Activated naive CD4-positive, alpha-beta T cell treated with anti-CD3 and anti-CD28 coated beads for 36 hours (primary cell): ENCODE results near the gene LYPLA2. TPM values are rescaled to one million over a fixed set of nuclear protein-coding genes. Genes with fewer than 3 reads are reported as not detected.
"Not testable (repeated sequence)": the region's sequence is repeated elsewhere in the genome, so short reads cannot be mapped to it uniquely, and the experiment has no call there.

Experiments
- CTCF ChIA-PET: fragments of 350-600 bp; sonication (Branson Sonifier 250); formaldehyde crosslinking; loops from one replicate; lab custom pipeline; 2021; ENCODE audit warnings: antibody characterized with exemption; lab: Charles Lee
- DNase-seq: peaks from one replicate; pipeline ENCODE4 v3.0.0-alpha.2; 2020
- H3K27ac Mint-ChIP-seq: one replicate; pipeline ENCODE4 v1.8.0; 2021; ENCODE audit warnings: mild to moderate bottlenecking, mixed read lengths
- H3K27me3 Mint-ChIP-seq: one replicate; pipeline ENCODE4 v1.8.0; 2021; ENCODE audit warnings: low read depth, mixed read lengths
- H3K36me3 Mint-ChIP-seq: one replicate; pipeline ENCODE4 v1.8.0; 2021; ENCODE audit warnings: low read depth, mixed read lengths
- H3K4me1 Mint-ChIP-seq: one replicate; pipeline ENCODE4 v1.8.0; 2021; ENCODE audit warnings: low read depth, mixed read lengths
- H3K4me3 Mint-ChIP-seq: one replicate; pipeline ENCODE4 v1.8.0; 2021; ENCODE audit warnings: mild to moderate bottlenecking, moderate library complexity, mixed read lengths
- H3K9me3 Mint-ChIP-seq: one replicate; pipeline ENCODE4 v1.8.0; 2021; ENCODE audit warnings: mixed read lengths
- intact Hi-C: fragments of 100-400 bp; cut with micrococcal nuclease; formaldehyde crosslinking; loops from one replicate; pipeline ENCODE4 v1.15.1; 2023
- total RNA-seq, 2 experiments: library from RNA; stranded (reverse); gene quantifications; one replicate each; pipeline ENCODE4 v1.2.3, GENCODE V29; 2021

The LYPLA2 gene
- total RNA-seq, 2 experiments from 2014 or later = 48.1 to 49.7 TPM

DNA sequence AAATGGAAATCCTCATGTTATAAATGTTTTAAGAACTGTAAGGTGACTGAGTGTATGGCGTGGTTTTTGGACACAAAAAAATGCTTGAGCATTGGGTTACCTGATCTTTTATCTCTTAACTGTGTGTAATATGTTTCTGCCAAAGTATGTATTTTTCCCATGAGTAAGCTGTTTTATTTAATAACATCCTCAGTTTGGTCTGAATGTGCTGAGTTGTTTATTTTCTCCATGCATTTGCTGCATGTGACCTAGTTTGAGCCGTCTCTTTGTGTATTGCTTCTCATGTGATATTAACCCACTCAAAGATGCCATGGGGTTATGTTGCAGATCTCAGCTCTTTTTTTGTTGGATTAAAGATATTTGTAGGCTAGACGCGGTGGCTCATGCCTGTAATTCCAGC lies 6.1 kb upstream of the LYPLA2 start:
- CTCF ChIA-PET = interaction anchor here (0.7 to 1.2 kb wide), 2 partner anchors 10 to 79 kb away, joined by 3 to 6 read pairs; no protein-coding TSS in a partner anchor

DNA sequence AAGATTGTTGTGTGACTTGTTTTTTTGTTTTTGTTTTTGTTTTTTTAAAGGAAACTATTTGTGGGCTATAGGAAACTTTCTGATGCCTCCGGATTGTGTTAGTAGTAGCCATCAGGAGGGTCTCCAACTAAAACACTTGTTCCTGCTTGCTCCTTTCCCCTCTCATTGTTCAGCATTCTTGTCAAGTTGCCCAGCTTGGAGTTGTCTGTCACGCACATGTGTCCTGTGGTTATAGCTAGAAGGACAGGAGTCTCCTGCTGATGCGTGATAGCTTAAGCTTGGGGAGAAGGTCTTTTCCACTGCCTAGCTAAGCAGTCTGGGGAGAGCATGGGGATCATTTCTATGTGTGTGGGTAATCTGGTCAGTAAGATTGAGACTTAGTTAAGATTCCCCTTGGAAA lies 3.2 kb upstream of the LYPLA2 start:
- H3K4me1 Mint-ChIP-seq = peaks cover 22% of the 10 kb centered on the region
- H3K27ac Mint-ChIP-seq = no peak overlapping the region
- peaks cover 28% of the 10 kb centered on the region for H3K36me3 Mint-ChIP-seq
- intact Hi-C loops = no loop called here
- H3K9me3 Mint-ChIP-seq = no peaks in the 10 kb centered on the region
- no peak for DNase-seq
- CTCF ChIA-PET = interaction anchor here (0.6 to 1.3 kb wide), 4 partner anchors 14 to 129 kb away, joined by 3 read pairs; no protein-coding TSS in a partner anchor
- no peak overlapping the region for H3K4me3 Mint-ChIP-seq
- H3K27me3 Mint-ChIP-seq = no peaks in the 10 kb centered on the region

More for the DNA sequence above, 6.1 kb upstream of the LYPLA2 start:
- Mint-ChIP-seq H3K27me3 (no peaks in the 10 kb centered on the region), H3K9me3 (no peaks in the 10 kb centered on the region), H3K4me3 (no peak overlapping the region), H3K27ac (no peak overlapping the region), H3K36me3 (peaks cover 39% of the 10 kb centered on the region), H3K4me1 (peaks cover 14% of the 10 kb centered on the region)
- no peak for DNase-seq
- intact Hi-C loops = no loop called here

DNA sequence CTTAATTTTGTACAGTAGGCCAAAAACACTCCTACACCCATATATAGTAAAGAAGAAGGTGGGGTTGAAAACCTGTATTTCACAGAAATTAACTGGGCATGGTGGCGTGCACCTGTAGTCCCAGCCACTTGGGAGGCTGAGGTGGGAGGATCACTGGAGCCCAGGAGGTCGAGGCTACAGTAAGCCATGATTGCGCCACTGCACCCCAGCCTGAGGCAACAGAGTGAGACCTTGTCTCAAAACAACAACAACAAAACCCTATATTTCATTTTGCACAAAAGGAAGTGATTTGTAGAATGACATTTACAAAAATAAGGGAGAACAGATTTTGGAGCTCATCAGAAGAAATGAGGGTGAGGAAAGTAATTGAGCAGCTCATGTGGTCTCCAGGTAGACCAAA lies 2.2 kb upstream of the LYPLA2 start:
- Mint-ChIP-seq H3K36me3 (peaks cover 28% of the 10 kb centered on the region), H3K9me3 (no peaks in the 10 kb centered on the region), H3K27me3 (no peaks in the 10 kb centered on the region), H3K4me1 (peaks cover 25% of the 10 kb centered on the region), H3K4me3 (no peak overlapping the region), H3K27ac (no peak overlapping the region)
- intact Hi-C loops = no loop called here
- CTCF ChIA-PET = interaction anchor here (1.3 to 4.0 kb wide), 2 partner anchors 22 to 30 kb away, joined by 3 to 15 read pairs; no protein-coding TSS in a partner anchor
- no peak for DNase-seq

DNA sequence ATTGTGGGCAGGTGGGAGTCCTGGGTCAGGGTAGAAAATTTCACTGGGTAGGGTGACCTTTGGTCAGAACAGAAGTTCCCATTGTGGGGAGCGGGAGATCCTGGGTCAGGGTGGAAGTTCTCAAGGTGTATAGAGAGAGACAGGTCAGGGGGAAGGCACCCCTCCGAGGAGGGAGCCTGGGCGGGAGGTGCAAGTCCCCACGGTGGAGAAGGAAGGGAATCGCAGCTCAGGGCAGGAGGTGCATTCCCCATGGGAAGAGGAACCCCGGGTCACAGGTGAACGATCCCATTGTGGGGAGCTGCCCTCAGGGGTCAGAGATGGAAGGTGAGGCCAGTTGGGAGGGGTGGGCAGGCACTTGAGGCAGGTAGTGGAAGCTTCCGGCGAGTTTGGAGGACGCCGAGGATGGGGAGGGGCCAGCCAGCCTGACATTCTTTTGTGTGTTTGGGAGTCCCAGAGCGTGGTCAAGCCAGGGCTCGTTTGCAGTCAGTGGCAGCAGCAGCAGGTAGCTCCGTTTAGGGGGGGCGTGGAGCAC lies 637 bp downstream of the LYPLA2 start:
- CTCF ChIA-PET = interaction anchor here (0.6 to 4.0 kb wide), 5 partner anchors 15 to 1363 kb away, joined by 3 to 15 read pairs (median 4); no protein-coding TSS in a partner anchor
- Mint-ChIP-seq H3K27me3 (no peaks in the 10 kb centered on the region), H3K4me3 (peak overlapping the region; percentile 88), H3K4me1 (peaks cover 25% of the 10 kb centered on the region), H3K36me3 (peaks cover 18% of the 10 kb centered on the region), H3K27ac (peak overlapping the region; percentile 89), H3K9me3 (no peaks in the 10 kb centered on the region)
- intact Hi-C loops = loop anchor here (1.0 kb wide), 2 partner anchors 9 to 13 kb away; partner anchors contain the start of genes GALE and PITHD1
- DNase-seq = peak; percentile 43

DNA sequence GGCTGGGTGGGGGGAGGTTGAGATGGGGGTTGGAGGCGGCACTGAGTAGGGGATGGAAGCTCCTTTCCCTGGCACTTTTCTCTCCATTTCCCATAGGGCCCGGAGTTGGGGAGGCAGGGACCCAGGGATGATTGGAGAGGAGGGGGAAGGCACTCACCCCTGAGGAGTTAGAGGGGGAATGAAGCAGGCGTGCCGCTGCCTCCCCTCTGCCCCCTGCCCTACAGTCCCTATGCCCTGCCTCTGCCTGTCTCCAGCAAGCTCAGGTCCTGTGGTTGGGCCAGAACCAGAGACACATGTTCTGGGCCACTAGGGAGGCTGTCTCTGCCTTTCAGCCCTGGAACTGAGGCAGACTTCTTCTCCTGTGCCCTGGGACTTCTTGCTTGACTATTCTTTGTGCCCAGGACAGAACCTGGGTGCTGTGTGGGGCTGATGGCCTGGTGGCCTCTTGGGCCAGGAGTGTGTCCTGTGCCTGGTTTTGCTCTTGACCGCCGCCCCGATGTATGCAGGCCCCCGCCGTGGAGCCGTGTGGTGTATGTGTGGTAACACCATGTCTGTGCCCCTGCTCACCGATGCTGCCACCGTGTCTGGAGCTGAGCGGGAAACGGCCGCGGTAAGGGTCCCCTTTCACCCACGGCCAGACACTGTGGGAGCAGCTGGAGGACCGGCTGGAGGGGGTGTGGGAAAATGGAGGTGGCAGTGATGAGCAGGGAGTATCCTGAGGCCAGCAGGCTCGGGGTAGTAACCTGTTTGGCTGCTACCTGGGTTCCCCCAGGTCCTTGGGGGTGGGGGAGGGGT lies 1.4 kb downstream of the LYPLA2 start:
- Mint-ChIP-seq H3K9me3 (no peaks in the 10 kb centered on the region), H3K36me3 (peaks cover 15% of the 10 kb centered on the region), H3K27ac (peak overlapping the region; percentile 89), H3K4me1 (peaks cover 25% of the 10 kb centered on the region), H3K4me3 (peak overlapping the region; percentile 88), H3K27me3 (no peaks in the 10 kb centered on the region)
- DNase-seq = no peak
- intact Hi-C loops = no loop called here
- CTCF ChIA-PET = interaction anchor here (1.0 to 4.0 kb wide), 3 partner anchors 14 to 21 kb away, joined by 3 to 15 read pairs (median 10); no protein-coding TSS in a partner anchor

DNA sequence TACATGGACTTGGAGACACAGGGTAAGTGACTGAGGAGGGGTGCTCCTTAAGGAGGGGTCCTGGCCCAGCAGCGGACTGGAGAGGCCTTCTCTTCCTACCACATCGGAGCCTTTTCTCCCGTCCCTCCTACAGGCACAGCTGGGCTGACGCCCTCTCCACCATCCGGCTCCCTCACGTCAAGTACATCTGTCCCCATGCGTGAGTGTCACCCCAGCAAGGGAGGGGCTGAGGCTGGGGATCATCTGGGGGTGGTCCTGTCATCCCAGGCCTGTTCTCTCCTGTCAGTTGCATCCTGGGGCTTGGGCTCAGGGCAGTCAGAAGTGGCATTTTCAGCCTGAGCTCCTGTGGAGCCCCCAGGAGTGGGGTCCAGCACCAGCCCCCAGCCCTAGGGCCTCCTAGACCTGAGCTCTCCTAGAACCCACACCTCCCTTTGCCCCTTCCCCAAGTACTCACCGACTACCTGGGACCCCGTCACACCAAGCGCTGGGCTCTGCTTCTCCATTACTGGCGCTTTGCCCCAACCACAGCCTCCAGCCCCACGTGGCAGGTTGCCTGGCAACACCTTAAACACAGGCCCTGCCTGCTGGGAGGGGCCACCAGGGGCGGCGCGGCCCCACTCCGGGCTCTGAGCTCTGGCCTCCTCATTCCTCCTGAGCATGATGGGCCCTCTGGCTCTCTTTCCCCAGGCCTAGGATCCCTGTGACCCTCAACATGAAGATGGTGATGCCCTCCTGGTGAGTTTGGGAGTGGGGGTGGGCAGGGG lies 2.3 kb downstream of the LYPLA2 start:
- Mint-ChIP-seq H3K4me3 (no peak overlapping the region), H3K27ac (peak overlapping the region; percentile 36), H3K36me3 (peaks cover 11% of the 10 kb centered on the region), H3K27me3 (no peaks in the 10 kb centered on the region), H3K9me3 (no peaks in the 10 kb centered on the region), H3K4me1 (peaks cover 25% of the 10 kb centered on the region)
- intact Hi-C loops = no loop called here
- CTCF ChIA-PET = interaction anchor here (1.0 kb wide), 1 partner anchor 22 kb away, joined by 3 read pairs; no protein-coding TSS in a partner anchor
- DNase-seq = no peak

DNA sequence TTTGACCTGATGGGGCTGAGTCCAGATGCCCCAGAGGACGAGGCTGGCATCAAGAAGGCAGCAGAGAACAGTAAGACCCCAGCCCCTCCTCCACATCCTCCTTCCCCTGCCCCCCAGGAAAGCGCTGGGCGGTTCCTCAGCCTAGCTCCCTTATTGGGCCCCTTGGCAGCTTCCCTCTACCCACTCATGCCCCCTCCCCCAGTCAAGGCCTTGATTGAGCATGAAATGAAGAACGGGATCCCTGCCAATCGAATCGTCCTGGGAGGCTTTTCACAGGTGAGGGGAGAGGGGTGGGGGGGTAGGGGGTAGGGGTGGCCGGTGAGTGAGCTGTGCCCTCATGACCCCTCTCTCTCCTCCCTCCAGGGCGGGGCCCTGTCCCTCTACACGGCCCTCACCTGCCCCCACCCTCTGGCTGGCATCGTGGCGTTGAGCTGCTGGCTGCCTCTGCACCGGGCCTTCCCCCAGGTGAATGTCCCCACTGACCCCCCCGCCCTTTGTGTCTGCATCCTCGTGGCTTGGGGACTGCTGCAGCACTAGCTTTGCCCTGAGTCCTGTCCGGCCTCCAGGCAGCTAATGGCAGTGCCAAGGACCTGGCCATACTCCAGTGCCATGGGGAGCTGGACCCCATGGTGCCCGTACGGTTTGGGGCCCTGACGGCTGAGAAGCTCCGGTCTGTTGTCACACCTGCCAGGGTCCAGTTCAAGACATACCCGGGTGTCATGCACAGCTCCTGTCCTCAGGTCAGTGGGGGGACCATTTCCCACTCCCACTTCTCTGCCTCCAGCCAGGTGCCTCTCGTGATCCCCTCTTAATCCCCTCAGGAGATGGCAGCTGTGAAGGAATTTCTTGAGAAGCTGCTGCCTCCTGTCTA lies 3.2 kb downstream of the LYPLA2 start:
- Mint-ChIP-seq H3K27me3 (no peaks in the 10 kb centered on the region), H3K27ac (no peak overlapping the region), H3K9me3 (no peaks in the 10 kb centered on the region), H3K4me1 (peaks cover 25% of the 10 kb centered on the region), H3K36me3 (peaks cover 11% of the 10 kb centered on the region), H3K4me3 (no peak overlapping the region)
- intact Hi-C loops = no loop called here
- no peak for DNase-seq
- CTCF ChIA-PET = interaction anchor here (1.0 kb wide), 1 partner anchor 22 kb away, joined by 3 read pairs; no protein-coding TSS in a partner anchor

DNA sequence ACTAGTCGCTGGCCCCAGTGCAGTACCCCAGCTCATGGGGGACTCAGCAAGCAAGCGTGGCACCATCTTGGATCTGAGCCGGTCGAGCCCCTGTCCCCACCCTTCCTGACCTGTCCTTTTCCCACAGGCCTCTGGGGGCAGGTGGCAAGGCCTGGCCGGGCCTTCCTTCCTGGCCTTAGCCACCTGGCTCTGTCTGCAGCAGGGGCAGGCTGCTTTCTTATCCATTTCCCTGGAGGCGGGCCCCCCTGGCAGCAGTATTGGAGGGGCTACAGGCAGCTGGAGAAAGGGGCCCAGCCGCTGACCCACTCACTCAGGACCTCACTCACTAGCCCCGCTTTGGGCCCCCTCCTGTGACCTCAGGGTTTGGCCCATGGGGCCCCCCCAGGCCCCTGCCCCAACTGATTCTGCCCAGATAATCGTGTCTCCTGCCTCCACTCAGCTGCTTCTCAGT lies 3.8 kb downstream of the LYPLA2 start:
- H3K36me3 Mint-ChIP-seq, DNase-seq, intact Hi-C loops, H3K4me3 Mint-ChIP-seq, H3K9me3 Mint-ChIP-seq, CTCF ChIA-PET, H3K27me3 Mint-ChIP-seq: not testable (repeated sequence)
- Mint-ChIP-seq H3K27ac (peak overlapping the region; percentile 37), H3K4me1 (peaks cover 31% of the 10 kb centered on the region)

DNA sequence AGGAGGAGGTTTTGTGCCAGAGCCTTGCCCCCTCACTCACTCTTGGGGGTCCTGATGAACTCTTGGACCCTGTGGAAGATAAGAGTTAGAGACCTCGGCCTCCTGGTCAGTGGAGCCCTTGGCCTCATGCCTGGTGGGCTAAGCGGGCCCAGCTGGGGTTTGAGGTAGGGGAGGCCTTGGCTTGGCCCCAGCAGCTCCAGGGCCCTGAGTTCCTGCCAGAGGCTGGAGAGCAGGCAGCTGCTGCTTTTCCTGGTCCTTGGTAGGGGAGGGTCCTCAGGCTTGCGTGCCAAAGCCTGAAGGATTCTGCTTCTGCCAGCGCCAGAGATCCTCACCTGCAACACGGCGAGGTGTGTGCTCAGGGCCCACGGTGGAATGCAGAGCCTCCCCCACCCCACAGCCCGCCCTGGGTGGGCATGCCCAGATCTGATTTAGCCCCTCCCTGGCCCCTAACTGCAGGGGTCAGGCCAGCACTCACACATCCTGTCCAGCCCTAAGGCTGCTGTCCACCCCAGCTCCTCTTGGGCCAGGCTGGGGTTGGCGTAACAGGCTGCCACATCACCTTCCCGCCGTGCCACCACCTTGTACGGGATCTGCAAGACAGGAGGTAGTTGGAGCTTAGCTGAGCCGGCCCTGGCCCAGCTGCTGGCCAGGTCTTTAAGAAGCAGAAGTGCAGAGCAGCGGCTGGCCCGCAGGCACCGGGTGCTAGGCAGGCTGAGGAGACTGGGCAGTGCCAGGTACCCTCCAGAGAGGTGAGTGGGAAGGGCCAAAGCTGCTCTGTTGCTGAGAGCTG lies 4.9 kb downstream of the LYPLA2 start:
- intact Hi-C loops = no loop called here
- Mint-ChIP-seq H3K27ac (no peak overlapping the region), H3K4me1 (peaks cover 24% of the 10 kb centered on the region), H3K4me3 (no peak overlapping the region), H3K9me3 (no peaks in the 10 kb centered on the region), H3K27me3 (no peaks in the 10 kb centered on the region), H3K36me3 (peaks cover 8% of the 10 kb centered on the region)
- DNase-seq = no peak
- CTCF ChIA-PET = no interaction called here

DNA sequence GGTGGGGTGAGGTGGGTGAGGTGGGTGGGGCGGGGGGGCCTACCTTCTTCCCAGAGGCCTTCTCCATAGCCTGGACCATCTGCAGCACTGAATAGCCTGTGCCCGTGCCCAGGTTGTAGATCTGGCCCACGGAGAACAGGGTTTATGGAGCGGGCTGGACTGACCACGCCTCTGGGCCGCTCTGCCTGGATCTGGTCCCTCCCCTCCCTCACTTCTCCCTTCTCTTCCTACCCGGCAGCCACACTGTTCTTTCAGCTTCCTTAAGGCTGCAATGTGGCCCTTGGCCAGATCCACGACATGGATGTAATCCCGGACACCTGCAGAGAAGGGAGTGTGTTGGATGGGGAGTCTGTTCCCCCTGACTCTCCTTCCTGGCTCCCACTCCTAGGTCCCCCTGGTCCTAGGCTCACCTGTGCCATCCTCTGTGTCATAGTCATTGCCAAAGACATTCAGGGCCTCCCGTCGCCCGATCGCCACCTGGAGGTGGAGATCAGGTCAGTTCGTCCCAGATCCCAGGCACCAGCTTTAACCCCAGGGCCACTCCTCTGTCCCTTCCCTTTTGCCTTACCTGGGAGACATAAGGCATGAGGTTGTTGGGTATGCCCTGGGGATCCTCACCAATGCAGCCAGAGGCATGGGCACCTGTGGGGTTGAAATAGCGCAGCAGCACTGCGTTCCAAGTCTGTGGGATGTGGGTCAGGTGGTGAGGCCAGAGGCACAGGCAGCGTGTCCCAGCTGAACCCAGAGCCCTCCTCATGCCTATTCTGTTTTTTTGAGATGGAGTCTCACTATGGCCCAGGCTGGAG lies 5.7 kb downstream of the LYPLA2 start:
- Mint-ChIP-seq H3K27me3 (no peaks in the 10 kb centered on the region), H3K4me3 (no peak overlapping the region), H3K27ac (no peak overlapping the region), H3K36me3 (peaks cover 6% of the 10 kb centered on the region), H3K9me3 (no peaks in the 10 kb centered on the region), H3K4me1 (peaks cover 22% of the 10 kb centered on the region)
- CTCF ChIA-PET = no interaction called here
- intact Hi-C loops = no loop called here
- DNase-seq = no peak
